ENCODE results near the gene ATP10A. TPM values are rescaled to one million over a fixed set of nuclear protein-coding genes. Genes with fewer than 3 reads are reported as not detected.
A peak's percentile ranks its signal among the peaks of the same experiment; 100 is the strongest.

Gene ATP10A
- total RNA-seq, 2 experiments from 2014 or later, result 0.06 TPM; not detected in 1

GRCh38 chr15:25742041-25742730, 120.9 kb downstream of the ATP10A start:
- TF ChIP-seq CTCF (conservative IDR thresholded peaks at IDR 0.05; ENCODE audit: low read length) (no peak), EZH2phosphoT487 (IDR thresholded peaks at IDR 0.05; ENCODE audit: borderline replicate concordance, low read depth, low read length) (no peak)
- Histone ChIP-seq H3K79me2 (ENCODE audit: insufficient read depth, low read depth, low read length) (no peaks in the 10 kb centered on the region), H3K4me3 (ENCODE audit: low read depth, low read length, poor library complexity, severe bottlenecking) (no peak overlapping the region), H3K4me2 (ENCODE audit: low read length) (no peak overlapping the region), H3K36me3 (ENCODE audit: insufficient read depth, low read length) (no peaks in the 10 kb centered on the region), H4K20me1 (ENCODE audit: insufficient read depth, low read length) (no peaks in the 10 kb centered on the region), H3K9me3 (ENCODE audit: low read length) (no peaks in the 10 kb centered on the region), H3K27ac (ENCODE audit: low read depth, low read length, poor library complexity, severe bottlenecking) (no peak overlapping the region), H3K9me2 (ENCODE audit: insufficient read depth, low read length) (no peaks in the 10 kb centered on the region), H3K4me1 (ENCODE audit: insufficient read depth, low read length, poor library complexity, severe bottlenecking) (no peaks in the 10 kb centered on the region), H2AFZ (ENCODE audit: low read length) (no peak overlapping the region)
- ChIA-PET POLR2A (interaction anchor here (1.3 kb wide), 1 partner anchor 15 kb away, joined by 4 read pairs; no protein-coding TSS in a partner anchor), CTCF (ENCODE audit: unreplicated experiment) (no interaction called here)
- BruUV-seq (replicated peaks), result no TSS peak
- no peak for DNase-seq (ENCODE audit: low spot score)
- intact Hi-C loops (cut with micrococcal nuclease; ENCODE audit: unreplicated experiment), result loop anchor here (5.0 kb wide), 1 partner anchor 50 kb away; no protein-coding TSS in a partner anchor

- Histone ChIP-seq H3K4me1 (ENCODE audit: insufficient read depth, low read length, poor library complexity, severe bottlenecking) (no peaks in the 10 kb centered on the region), H3K4me3 (ENCODE audit: low read depth, low read length, poor library complexity, severe bottlenecking) (no peak overlapping the region), H3K9me2 (ENCODE audit: insufficient read depth, low read length) (no peaks in the 10 kb centered on the region), H3K36me3 (ENCODE audit: insufficient read depth, low read length) (no peaks in the 10 kb centered on the region), H3K4me2 (ENCODE audit: low read length) (no peak overlapping the region), H3K79me2 (ENCODE audit: insufficient read depth, low read depth, low read length) (no peaks in the 10 kb centered on the region), H4K20me1 (ENCODE audit: insufficient read depth, low read length) (no peaks in the 10 kb centered on the region), H2AFZ (ENCODE audit: low read length) (no peak overlapping the region), H3K27ac (ENCODE audit: low read depth, low read length, poor library complexity, severe bottlenecking) (no peak overlapping the region), H3K9me3 (ENCODE audit: low read length) (no peaks in the 10 kb centered on the region)
- POLR2A ChIA-PET, result interaction anchor here (0.6 kb wide), 1 partner anchor 325 kb away, joined by 3 read pairs; no protein-coding TSS in a partner anchor
- CTCF ChIA-PET (ENCODE audit: unreplicated experiment), result no interaction called here
- DNase-seq (ENCODE audit: low spot score), result peak; percentile 24
- BruUV-seq (replicated peaks), result no TSS peak
- TF ChIP-seq EZH2phosphoT487 (IDR thresholded peaks at IDR 0.05; ENCODE audit: borderline replicate concordance, low read depth, low read length), result no peak
- no peak for TF ChIP-seq CTCF (conservative IDR thresholded peaks at IDR 0.05; ENCODE audit: low read length)
- intact Hi-C loops (cut with micrococcal nuclease; ENCODE audit: unreplicated experiment), result loop anchor here (5.0 kb wide), 1 partner anchor 51 kb away; no protein-coding TSS in a partner anchor
These were observed 121.9 kb downstream of the ATP10A start for GRCh38 chr15:25741256-25741580.
